ENCODE results near the gene PDPR.
A peak's percentile ranks its signal among the peaks of the same experiment; 100 is the strongest.
"Not testable (repeated sequence)": the region's sequence is repeated elsewhere in the genome, so short reads cannot be mapped to it uniquely, and the experiment has no call there.

The PDPR gene

DNA sequence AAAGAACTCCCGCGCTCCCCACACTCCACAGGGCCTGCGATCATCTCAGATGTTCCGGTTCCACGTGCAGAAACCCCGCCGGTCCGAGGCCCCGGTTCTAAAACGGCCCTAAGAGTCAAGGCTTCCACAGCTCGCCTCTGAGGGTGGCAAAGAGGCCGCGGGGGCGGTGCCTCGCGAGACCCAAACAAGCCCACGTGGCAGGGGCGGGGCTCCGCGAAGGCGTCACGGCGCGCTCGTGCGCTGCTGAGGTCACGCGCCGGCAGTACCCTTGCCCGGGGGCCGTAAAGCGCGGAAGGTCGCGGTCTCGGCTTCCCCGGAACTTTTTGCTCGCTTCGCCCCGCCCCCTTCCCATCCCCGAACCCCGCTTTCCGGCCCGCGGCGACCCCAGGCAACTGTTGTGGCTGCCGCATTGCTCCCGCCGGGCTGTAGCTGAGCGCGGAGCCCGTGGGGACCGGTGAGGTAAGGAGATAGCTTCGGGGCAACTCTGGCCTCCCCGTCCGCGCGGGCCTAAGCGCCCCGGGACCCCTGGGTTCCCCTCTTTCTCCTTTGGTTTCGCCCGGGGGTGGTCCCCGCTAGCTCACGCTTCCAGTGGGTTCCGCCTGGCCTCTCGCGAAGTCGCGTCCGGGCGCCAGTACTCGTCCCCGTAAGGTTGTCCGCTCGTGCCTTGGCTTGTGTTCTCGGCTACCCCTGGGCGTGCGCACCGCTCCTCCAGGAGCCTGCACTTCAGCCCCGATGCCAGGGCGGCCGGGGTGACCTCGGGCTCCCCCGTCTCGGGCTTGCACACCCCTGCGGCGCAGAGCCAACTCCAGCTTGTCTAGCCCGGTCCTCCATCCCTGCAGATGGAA is at the start of gene PDPR:
TSS of gene PDPR (plus strand) at position 351 of the 845 bp plus-strand sequence. CDS start 6,161 bp downstream, outside the sequence.
- peak; percentile 89 for DNase-seq

DNA sequence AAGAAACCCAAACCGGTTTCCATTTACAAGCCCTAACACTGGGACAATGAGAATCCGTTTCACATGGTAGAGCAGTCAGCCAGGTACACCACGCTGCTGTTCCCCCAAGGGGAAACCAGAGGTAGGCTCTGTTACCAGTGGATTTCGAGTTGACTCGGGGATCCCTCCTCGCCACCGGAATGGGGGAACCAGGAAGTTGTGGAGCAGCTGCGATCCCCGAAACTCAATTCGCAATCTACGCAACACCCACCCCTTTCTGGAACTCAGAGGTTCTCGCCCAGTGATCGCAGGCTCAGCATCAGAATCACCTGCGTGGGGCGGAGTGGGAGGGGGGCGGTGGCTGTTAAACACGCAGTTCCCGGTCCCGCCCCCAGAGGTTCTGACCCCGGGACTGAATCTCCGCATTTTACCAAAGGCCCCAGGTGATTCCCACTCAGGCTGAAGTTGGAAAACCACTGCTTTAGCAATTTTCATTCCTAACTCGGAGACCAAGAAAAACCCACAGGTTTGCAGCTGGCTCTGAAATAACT is 49.2 kb upstream of the PDPR start:
- not testable (repeated sequence) for DNase-seq

DNA sequence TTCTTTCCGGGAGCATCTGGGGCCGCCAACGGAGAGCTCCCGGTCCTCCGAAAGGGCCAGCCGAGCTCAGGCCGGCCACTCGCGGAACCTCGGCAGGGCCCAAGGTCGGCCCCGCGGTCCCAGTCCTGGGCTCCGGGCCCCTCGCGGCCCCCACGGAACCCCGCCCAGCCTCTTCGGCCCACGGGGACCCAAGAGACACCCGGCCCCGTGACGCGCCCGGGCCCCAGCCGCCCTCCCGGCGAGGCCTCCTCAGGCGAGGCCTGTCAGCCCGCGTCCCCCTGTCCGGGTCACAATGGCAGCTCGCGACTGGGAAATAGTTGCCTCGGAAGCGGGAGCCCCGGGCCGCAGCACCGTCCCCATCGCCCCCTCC is 48.8 kb upstream of the PDPR start:
- DNase-seq, result not testable (repeated sequence)

DNA sequence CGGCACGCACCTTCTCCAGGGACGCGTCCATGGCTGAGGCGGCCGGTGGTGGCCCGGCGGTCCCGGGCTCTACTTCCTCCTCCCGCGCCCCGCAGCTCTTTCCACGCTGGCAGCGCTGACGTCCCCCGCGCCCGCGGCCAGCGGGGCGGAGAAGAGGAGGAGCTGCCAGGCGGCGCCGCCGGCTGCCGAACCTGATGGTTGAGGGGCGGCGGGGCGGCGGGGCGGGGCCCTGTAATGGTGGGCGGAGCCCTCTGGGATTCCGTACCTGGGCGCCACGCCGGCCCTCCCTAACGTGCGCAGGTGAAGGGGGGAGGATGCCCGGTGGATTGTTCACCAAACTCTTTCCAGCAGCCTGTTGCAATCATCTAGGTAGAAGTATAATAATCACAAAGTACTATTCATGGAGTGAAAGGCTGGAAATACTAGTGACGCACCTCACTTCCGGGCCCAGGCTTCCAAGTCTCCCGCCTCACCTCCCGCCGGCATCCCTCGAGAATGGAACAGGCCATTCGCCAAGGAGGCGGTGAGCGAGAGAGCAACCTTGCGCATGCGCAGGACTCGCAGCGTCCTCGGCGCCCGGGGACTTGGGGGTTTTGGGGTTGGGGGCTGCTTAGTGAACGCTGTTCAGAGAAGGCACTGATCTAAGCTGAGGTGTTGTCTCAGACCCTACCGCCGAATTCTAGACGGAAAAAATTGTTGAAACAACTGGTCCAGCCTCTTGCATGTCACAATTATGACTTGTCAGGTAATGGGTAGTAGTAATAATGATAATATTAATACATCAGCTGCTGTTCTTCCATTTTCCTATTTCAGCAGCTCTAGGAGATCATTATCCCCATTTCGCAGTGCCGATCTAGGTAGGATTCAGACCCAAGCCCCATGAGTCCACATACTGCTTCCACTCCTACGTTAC is 48.1 kb upstream of the PDPR start:
- DNase-seq, result peak; percentile 63

DNA sequence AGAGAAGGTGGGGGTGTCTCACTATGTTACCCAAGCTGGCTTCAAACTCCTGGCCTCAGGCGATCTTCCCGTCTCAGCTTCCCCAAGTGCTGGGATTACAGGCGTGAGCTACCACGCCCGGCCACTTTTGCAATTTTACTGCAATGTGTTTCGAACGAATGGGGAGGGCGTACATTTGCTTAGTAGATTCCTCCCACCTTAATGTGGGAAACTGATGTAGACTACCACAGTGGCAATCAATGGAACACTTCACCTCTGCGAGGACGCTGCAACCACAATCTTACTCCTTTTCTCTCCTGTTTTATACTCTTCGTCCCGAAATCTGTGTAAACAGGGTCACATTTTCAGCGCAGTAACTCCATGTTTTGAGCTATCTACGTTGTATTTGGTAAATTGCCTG is 47.4 kb upstream of the PDPR start:
- not testable (repeated sequence) for DNase-seq

DNA sequence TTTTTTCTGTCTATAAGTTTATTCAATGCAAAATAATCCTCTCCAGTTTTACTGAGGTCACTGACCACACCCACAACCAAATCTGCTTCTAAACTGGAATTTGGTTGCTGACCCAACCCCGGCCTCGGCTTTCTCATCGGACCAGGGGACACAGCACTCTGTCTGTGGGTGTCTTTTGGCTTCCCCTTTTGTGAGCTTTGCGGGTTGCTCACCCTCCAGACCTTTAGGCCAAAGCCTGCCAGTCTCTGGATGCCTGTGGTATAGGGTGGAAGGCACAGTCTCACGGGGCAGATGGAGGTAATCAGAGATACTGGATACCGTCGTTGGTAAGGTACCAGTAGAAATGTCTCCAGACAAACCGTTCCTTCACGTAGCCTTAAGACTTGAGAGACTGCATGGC is 35.1 kb upstream of the PDPR start:
- DNase-seq, result not testable (repeated sequence)

DNA sequence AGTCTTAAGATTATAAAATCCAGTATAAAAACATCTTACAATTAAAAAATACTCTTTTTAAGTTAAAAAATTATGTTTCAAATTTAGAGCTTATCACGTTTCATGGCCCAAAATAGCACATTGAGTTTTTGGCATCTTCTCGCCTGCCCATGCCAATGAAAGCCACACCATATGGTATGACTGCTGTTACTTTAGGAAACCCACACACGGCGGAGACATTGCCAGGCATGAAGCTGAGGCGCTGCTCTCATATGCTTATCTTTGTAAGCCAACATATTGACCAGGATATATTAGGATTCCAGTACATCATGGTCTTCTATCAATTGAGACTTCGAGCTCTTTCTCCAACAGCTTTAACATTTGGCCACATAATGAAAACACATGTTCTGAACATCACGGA is 32.9 kb upstream of the PDPR start:
- DNase-seq, result not testable (repeated sequence)

DNA sequence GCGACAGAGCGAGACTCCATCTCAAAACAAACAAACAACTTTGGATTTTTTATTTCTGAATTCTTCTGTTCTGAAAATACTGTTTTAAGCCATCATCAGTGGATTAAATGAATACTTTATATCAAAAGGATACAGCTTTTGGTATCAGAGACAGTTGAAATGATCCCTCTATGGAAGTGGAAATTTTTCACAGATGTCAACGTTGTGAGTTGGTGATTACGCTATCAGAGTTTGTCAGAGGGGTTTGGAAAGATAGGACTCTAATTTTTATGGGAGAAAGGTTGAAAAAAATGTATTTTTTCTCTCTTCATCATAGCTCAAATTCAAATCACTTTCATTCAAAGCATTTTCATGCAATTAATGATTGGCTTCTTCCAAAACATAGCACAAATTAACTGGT is 30.2 kb upstream of the PDPR start:
- DNase-seq, result not testable (repeated sequence)

DNA sequence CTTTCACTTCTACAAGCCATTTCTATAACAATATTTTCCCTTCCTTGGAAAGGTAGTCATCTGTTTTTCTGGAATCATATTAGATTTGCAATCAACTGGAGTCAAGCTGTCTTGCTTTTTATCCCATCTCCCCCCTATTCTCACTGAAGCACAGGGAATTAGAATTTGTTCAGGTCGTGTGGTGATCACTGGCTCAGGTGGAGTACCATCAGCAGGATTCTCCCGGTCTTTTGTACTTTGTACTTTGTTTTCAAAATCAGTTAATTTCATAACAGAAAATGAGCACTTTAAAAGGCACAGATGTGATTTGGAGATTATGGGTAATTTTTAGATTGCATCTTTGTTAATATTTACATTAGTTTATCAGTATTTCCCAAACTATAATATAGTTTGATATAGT is 26.0 kb upstream of the PDPR start:
- not testable (repeated sequence) for DNase-seq

DNA sequence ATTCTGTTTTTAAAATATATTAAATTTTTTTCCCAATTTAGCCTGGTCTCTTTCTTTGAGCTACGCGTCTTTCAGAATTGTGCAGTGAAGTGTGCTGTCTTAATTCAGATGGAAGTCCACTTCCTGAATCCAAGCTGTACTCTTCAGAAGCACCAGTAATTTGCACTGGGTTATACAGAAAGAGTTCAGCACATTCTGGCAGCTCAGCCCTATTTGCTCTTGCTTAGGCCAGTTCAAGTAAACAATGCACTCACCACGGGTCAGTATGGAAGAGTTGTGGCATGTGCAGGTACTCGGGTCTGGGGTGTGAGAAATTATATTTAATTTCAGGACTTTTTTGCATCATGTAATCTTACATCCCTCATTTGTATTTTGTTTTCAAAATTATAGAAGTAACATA is 25.3 kb upstream of the PDPR start:
- DNase-seq, result not testable (repeated sequence)

DNA sequence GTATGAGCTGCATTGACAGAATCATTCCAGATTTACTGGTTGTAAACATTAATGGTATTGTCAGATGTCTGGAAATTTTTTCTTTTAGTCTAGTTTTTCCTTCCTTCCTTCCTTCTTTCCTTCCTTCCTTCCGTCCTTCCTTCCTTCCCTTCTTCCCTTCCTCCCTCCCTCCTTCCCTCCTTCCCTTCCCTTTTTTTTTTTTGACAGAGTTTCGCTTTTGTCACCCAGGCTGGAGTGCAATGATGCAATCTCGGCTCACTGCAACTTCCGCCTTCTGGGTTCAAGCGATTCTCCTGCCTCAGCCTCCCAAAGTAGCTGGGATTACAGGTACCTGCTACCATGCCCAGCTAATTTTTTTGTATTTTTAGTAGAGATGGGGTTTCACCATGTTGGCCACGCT is 24.8 kb upstream of the PDPR start:
- not testable (repeated sequence) for DNase-seq

DNA sequence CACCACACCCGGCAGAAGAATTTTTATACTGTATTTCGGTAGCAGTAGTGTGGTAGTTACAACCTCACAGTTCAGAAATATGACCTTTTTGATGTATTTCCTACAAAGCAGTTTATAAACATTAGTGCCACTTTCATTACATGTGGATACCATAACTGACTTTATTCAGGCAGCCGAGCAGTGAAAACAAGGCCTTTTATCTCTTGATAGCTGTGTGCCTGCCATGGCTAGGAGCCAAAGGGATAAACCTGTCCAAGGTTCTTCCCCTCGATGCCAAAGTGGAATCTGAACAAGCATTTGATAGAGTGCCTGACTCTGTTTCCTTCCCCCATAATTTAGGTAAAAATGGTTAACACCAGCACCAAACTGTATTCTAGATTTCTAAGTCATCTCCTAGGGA is 23.0 kb upstream of the PDPR start:
- not testable (repeated sequence) for DNase-seq

DNA sequence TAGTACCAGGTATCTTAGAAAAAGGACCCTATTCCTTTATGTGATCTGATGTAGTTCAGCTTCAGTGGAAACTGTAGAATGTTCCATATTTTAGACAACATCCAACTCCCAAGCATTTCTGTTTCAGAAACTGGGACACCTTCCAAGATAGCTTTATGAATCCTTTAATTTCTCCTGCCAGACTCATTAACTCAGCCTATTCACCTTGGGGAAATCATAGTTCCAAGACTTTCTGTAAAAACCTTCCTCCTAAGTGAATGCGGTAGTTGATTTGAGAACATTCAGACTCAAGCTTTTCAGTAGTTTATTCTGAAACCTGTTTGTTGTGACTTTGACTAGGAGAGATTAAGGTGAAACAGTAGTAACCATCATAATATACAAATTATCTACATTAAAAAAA is 20.0 kb upstream of the PDPR start:
- not testable (repeated sequence) for DNase-seq

DNA sequence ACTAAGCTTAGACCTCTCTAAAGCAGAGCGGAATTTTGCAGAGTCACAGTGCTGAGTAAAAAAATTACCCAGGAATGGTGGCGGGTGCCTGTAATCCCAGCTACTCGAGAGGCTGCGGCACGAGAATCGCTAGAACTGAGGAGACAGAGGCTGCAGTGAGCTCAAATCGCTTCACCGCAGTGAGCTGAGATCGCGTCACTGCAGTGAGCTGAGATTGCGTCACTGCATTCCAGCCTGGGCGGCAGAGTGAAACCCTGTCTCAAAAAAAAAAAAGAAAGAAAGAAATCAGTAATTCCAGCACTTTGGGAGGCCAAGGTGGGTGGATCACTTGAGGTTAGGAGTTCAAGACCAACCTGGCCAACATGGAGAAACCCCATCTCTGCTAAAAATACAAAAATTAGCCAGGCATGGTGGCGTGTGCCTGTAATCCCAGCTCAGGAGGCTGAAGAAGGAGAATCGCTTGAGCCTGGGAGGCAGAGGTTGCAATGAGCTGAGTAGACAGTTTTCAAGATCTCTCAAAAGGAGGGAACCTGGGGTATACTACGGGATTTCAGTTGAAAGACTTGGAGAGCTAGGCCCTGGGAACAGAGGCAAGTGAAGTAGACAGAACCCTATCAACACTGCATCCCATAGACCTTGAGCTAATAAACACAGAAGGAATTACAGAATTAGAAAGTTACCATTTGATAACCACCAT is 4.4 kb upstream of the PDPR start:
- not testable (repeated sequence) for DNase-seq

DNA sequence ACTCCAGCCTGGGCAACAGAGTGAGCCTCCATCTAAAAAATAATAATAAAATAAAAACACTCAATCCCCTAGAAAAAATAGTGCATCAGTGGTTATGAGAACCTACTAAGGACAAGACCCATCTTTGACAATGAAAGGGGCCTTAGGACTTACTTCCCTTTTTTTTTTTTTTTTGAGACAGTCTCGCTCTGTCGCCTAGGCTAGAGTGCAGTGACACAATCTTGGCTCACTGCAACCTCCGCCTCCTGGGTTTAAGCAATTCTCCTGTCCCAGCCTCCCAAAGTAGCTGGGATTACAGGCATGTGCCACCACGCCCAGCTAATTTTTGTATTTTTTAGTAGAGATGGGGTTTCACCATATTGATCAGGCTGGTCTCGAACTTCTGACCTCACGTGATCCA is 2.0 kb upstream of the PDPR start:
- DNase-seq, result not testable (repeated sequence)

DNA sequence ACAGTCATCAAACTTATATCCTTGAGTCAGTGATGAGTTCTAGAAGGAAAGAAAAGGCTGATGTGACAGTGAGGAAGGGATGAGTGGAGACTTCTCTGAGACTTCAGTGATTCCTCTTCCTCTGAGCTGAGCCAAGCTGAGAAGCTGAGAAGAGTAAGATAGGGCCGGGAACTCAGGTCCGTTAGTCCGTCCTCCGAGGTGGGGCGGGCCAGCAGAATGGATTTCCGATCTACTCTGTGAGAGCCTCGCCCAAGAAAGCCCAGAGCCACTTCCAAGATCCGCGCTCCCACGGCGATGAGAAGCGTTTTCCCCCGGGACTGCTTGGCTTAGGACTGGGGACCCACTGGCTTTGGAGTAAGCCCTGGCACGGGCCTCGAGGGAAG is 542 bp upstream of the PDPR start:
- not testable (repeated sequence) for DNase-seq

DNA sequence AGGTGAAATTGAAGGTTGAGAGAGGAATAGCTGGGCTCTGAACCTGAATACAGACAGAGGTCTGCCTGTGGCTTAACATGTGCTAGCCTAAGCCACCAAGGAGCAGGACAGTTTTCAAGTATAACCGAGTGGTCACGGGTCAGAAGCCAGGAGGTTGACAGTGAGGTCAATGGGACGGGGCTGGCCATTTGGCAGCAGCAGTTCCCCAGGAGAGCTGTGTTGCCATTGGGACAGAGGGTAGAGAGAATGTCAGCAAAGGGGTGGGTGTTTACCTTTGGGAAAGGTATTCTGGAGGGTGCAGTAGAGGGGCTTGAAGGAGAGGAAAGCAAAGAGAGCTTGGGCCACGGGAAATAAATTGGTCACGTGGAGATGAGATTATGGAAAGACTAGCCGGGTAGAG is 4.2 kb downstream of the PDPR start:
- DNase-seq, result not testable (repeated sequence)

DNA sequence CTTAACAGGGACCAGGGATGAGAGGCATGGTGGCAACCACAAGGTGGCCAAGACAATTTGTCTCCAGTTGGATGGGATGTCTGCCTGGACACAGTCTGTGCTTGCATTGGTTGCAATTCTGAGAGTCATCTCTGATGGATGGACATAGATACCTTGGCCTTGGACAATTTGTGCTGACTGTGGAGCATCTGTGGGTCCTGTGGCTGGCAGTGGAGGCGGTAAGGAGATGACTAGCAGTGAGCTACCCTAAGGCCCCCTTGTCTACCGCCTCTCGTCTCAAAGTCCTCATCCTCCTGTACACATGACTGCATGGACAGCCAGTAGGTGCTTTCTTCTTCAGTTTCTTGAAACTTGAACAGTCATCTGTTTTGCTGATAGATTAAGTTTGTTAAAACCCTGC is 4.6 kb downstream of the PDPR start:
- not testable (repeated sequence) for DNase-seq

DNA sequence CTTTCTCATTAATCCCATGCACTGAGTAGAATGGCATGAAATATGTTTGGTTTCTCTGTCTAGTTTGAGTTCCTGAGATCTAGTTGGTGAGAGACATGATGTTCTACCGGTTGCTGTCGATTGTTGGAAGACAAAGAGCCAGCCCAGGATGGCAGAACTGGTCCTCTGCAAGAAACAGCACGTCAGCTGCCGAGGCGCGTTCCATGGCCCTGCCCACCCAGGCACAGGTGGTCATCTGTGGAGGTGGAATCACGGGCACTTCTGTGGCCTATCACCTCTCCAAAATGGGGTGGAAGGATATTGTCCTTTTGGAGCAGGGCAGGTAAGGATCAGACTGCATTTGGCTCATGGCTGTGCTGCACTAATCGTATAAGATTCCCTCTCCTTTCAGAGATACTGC is 6.3 kb downstream of the PDPR start:
- DNase-seq, result not testable (repeated sequence)

DNA sequence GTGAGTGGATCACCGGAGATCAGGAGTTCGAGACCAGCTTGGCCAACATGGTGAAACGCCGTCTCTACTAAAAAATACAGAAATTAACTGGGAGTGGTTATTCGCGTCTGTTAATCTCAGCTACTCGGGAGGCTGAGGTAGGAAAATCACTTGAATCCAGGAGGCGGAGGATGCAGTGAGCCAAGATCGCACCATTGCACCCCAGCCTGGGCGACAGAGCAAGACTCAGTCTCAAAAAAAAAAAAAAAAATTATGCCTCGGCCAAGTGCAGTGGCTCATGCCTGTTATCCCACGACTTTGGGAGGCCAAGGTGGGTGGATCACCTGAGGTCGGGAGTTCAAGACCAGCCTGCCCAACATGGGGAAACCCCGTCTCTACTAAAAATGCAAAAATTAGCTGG is 9.7 kb downstream of the PDPR start:
- not testable (repeated sequence) for DNase-seq

DNA sequence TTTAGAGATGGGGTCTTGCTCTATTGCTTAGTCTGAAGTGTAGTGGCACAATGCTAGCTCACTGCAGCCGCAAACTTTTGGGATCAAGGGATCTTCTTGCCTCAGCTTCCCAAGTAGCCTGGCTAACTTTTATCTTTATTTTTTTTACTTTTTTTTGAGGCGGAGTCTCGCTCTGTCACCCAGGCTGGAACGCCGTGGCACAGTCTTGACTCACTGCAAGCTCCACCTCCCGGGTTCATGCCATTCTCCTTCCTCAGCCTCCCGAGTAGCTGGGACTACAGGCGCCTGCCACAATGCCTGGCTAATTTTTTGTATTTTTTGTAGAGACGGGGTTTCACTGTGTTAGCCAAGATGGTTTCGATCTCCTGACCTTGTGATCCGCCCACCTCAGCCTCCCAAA is 12.1 kb downstream of the PDPR start:
- DNase-seq, result not testable (repeated sequence)

DNA sequence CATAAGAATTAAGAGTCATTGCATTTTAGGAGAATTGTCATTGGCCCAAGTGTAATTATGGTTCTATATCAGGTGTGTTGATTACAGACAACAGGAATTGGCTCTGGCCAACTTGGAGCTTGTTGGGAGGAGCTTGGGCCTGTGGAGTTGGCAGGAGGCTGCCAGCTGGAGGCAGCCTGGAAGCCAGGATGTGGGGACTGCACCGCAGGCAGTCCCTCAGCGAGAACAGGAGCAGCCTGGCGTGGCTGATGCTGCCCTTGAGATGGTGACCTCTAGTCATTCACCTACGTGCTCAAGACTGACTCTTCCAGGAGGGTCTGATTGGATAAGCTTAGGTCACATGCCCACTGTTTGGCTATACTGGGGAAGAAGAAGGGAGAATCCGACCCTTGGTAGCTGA is 13.6 kb downstream of the PDPR start:
- DNase-seq, result not testable (repeated sequence)

DNA sequence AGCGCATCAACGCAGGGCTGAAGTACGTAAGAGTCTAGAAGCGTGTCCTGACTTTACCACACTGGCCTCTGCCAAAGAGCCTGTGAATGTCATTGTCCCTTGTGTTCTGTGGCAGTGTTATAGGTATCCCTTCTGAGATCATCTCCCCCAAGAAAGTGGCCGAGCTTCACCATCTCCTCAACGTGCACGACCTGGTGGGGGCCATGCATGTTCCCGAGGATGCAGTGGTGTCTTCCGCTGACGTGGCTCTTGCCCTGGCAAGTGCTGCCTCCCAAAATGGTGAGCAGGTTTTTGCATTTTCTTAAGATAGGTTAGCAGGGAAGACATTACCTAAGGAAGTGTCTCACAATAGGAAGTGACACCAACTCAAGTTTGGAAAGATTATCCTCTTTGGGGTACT is 14.7 kb downstream of the PDPR start:
- DNase-seq, result not testable (repeated sequence)
